ENCODE measurements around the gene MLC1. TPM values are rescaled to one million over a fixed set of nuclear protein-coding genes. Genes with fewer than 3 reads are reported as not detected.

The MLC1 gene
- total and polyA plus RNA-seq, 3 experiments from 2014 or later = 0.35 to 1.7 (median 0.47) TPM

GRCh38 chr22:50035131-50035881 is 49.9 kb downstream of the MLC1 start:
- DNase-seq = peak in 1 of 5 donors; percentile 30
- H3K27ac ChIP-seq (ENCODE audit: low read depth, low read length) = no peak overlapping the region
- peaks cover 0 to 7% (median 0%) of the 10 kb centered on the region in 3 donors for H3K36me3 Mint-ChIP-seq
- H3K4me3 ChIP-seq (ENCODE audit: low read length) = no peak overlapping the region
- no peaks in the 10 kb centered on the region for H3K4me1 ChIP-seq (ENCODE audit: insufficient read depth, low read length)
- POLR2A ChIA-PET = no interaction called here
- no peaks in the 10 kb centered on the region for H3K9me3 ChIP-seq (ENCODE audit: low read length)
- no peaks in the 10 kb centered on the region for H3K27me3 ChIP-seq (ENCODE audit: insufficient read depth, low read length, poor library complexity, severe bottlenecking)
- CTCF ChIA-PET = interaction anchor here (0.9 kb wide), 1 partner anchor 104 kb away, joined by 4 read pairs; no protein-coding TSS in a partner anchor
- H3K27me3 Mint-ChIP-seq = peaks cover 8 to 14% of the 10 kb centered on the region in 2 donors
- peaks cover 0 to 4% (median 3%) of the 10 kb centered on the region in 3 donors for H3K4me1 Mint-ChIP-seq
- H3K4me3 Mint-ChIP-seq = no peak overlapping the region
- peaks cover 0 to 9% (median 5%) of the 10 kb centered on the region in 5 donors for H3K9me3 Mint-ChIP-seq
- H3K36me3 ChIP-seq (ENCODE audit: insufficient read depth, low read length) = no peaks in the 10 kb centered on the region
- H3K27ac Mint-ChIP-seq = peak overlapping the region in 1 of 8 donors; percentile 65

GRCh38 chr22:50034126-50035081 is 50.8 kb downstream of the MLC1 start:
- Histone ChIP-seq H3K27ac (ENCODE audit: low read depth, low read length) (no peak overlapping the region), H3K9me3 (ENCODE audit: low read length) (no peaks in the 10 kb centered on the region), H3K4me1 (ENCODE audit: insufficient read depth, low read length) (no peaks in the 10 kb centered on the region), H3K4me3 (ENCODE audit: low read length) (no peak overlapping the region), H3K27me3 (ENCODE audit: insufficient read depth, low read length, poor library complexity, severe bottlenecking) (no peaks in the 10 kb centered on the region), H3K36me3 (ENCODE audit: insufficient read depth, low read length) (no peaks in the 10 kb centered on the region)
- H3K9me3 Mint-ChIP-seq = peaks cover 0 to 7% (median 5%) of the 10 kb centered on the region in 5 donors
- H3K4me1 Mint-ChIP-seq = peaks cover 0 to 4% (median 3%) of the 10 kb centered on the region in 3 donors
- H3K27me3 Mint-ChIP-seq = peaks cover 8 to 13% of the 10 kb centered on the region in 2 donors
- peak in 1 of 5 donors; percentile 47 for DNase-seq
- H3K4me3 Mint-ChIP-seq = no peak overlapping the region
- ChIA-PET POLR2A (interaction anchor here (0.6 kb wide), 1 partner anchor 116 kb away, joined by 3 read pairs; the partner anchor contains the start of genes ALG12 and CRELD2), CTCF (interaction anchor here (0.9 kb wide), 1 partner anchor 103 kb away, joined by 4 read pairs; no protein-coding TSS in a partner anchor)
- peaks cover 0 to 5% (median 0%) of the 10 kb centered on the region in 3 donors for H3K36me3 Mint-ChIP-seq
- H3K27ac Mint-ChIP-seq = peak overlapping the region in 1 of 8 donors; percentile 85

- DNase-seq = peak in 1 of 5 donors; percentile 35
- ChIA-PET CTCF (interaction anchor here (3.9 kb wide), 1 partner anchor 102 kb away, joined by 40 read pairs; no protein-coding TSS in a partner anchor), POLR2A (no interaction called here)
- H3K4me1 ChIP-seq (ENCODE audit: insufficient read depth, low read length) = no peaks in the 10 kb centered on the region
- H3K27ac ChIP-seq (ENCODE audit: low read depth, low read length) = no peak overlapping the region
- no peak overlapping the region for H3K4me3 ChIP-seq (ENCODE audit: low read length)
- no peak overlapping the region for H3K4me3 Mint-ChIP-seq
- no peaks in the 10 kb centered on the region for H3K36me3 Mint-ChIP-seq
- peak overlapping the region in 1 of 8 donors; percentile 75 for H3K27ac Mint-ChIP-seq
- no peaks in the 10 kb centered on the region for H3K27me3 ChIP-seq (ENCODE audit: insufficient read depth, low read length, poor library complexity, severe bottlenecking)
- H3K36me3 ChIP-seq (ENCODE audit: insufficient read depth, low read length) = no peaks in the 10 kb centered on the region
- peaks cover under 1 to 5% (median 3%) of the 10 kb centered on the region in 3 donors for H3K4me1 Mint-ChIP-seq
- no peaks in the 10 kb centered on the region for H3K9me3 ChIP-seq (ENCODE audit: low read length)
- peaks cover 5 to 10% of the 10 kb centered on the region in 2 donors for H3K27me3 Mint-ChIP-seq
- no peaks in the 10 kb centered on the region for H3K9me3 Mint-ChIP-seq
Observed at GRCh38 chr22:50032941-50033601, 52.2 kb downstream of the MLC1 start.

GRCh38 chr22:50032109-50032871 is 52.9 kb downstream of the MLC1 start:
- Mint-ChIP-seq H3K4me1 (peaks cover 8 to 12% (median 10%) of the 10 kb centered on the region in 3 donors), H3K27me3 (peaks cover 5 to 15% of the 10 kb centered on the region in 2 donors), H3K36me3 (no peaks in the 10 kb centered on the region), H3K4me3 (no peak overlapping the region), H3K27ac (no peak overlapping the region), H3K9me3 (no peaks in the 10 kb centered on the region)
- Histone ChIP-seq H3K4me1 (ENCODE audit: insufficient read depth, low read length) (no peaks in the 10 kb centered on the region), H3K27ac (ENCODE audit: low read depth, low read length) (no peak overlapping the region), H3K4me3 (ENCODE audit: low read length) (no peak overlapping the region), H3K9me3 (ENCODE audit: low read length) (no peaks in the 10 kb centered on the region), H3K27me3 (ENCODE audit: insufficient read depth, low read length, poor library complexity, severe bottlenecking) (no peaks in the 10 kb centered on the region), H3K36me3 (ENCODE audit: insufficient read depth, low read length) (no peaks in the 10 kb centered on the region)
- peak in 1 of 5 donors; percentile 47 for DNase-seq
- POLR2A ChIA-PET = no interaction called here
- CTCF ChIA-PET = interaction anchor here (1.1 to 3.9 kb wide), 4 partner anchors 40 to 264 kb away, joined by 3 to 49 read pairs (median 35); no protein-coding TSS in a partner anchor

GRCh38 chr22:50031189-50032091 is 53.8 kb downstream of the MLC1 start:
- POLR2A ChIA-PET = no interaction called here
- H3K27me3 Mint-ChIP-seq = peaks cover 4 to 15% of the 10 kb centered on the region in 2 donors
- no peaks in the 10 kb centered on the region for H3K36me3 ChIP-seq (ENCODE audit: insufficient read depth, low read length)
- no peak overlapping the region for H3K27ac ChIP-seq (ENCODE audit: low read depth, low read length)
- H3K27me3 ChIP-seq (ENCODE audit: insufficient read depth, low read length, poor library complexity, severe bottlenecking) = no peaks in the 10 kb centered on the region
- no peak overlapping the region for H3K4me3 ChIP-seq (ENCODE audit: low read length)
- CTCF ChIA-PET = interaction anchor here (0.8 to 3.9 kb wide), 16 partner anchors 39 to 269 kb away, joined by 3 to 49 read pairs (median 5); no protein-coding TSS in a partner anchor
- peak in 1 of 5 donors; percentile 48 for DNase-seq
- H3K9me3 Mint-ChIP-seq = no peaks in the 10 kb centered on the region
- peaks cover 8 to 12% (median 10%) of the 10 kb centered on the region in 3 donors for H3K4me1 Mint-ChIP-seq
- H3K36me3 Mint-ChIP-seq = no peaks in the 10 kb centered on the region
- H3K27ac Mint-ChIP-seq = no peak overlapping the region
- H3K4me3 Mint-ChIP-seq = no peak overlapping the region
- H3K9me3 ChIP-seq (ENCODE audit: low read length) = no peaks in the 10 kb centered on the region
- H3K4me1 ChIP-seq (ENCODE audit: insufficient read depth, low read length) = no peaks in the 10 kb centered on the region

- Mint-ChIP-seq H3K9me3 (no peaks in the 10 kb centered on the region), H3K4me1 (peaks cover 8 to 12% (median 12%) of the 10 kb centered on the region in 3 donors), H3K27ac (no peak overlapping the region), H3K27me3 (peaks cover 5 to 17% of the 10 kb centered on the region in 2 donors), H3K36me3 (no peaks in the 10 kb centered on the region), H3K4me3 (no peak overlapping the region)
- Histone ChIP-seq H3K27me3 (ENCODE audit: insufficient read depth, low read length, poor library complexity, severe bottlenecking) (no peaks in the 10 kb centered on the region), H3K4me1 (ENCODE audit: insufficient read depth, low read length) (no peaks in the 10 kb centered on the region), H3K9me3 (ENCODE audit: low read length) (no peaks in the 10 kb centered on the region), H3K4me3 (ENCODE audit: low read length) (no peak overlapping the region), H3K36me3 (ENCODE audit: insufficient read depth, low read length) (no peaks in the 10 kb centered on the region), H3K27ac (ENCODE audit: low read depth, low read length) (no peak overlapping the region)
- ChIA-PET CTCF (interaction anchor here (0.6 to 3.9 kb wide), 36 partner anchors 10 to 268 kb away, joined by 3 to 49 read pairs (median 5); partner anchors contain the start of gene IL17REL), POLR2A (interaction anchor here (1.1 kb wide), 1 partner anchor 70 kb away, joined by 3 read pairs; no protein-coding TSS in a partner anchor)
- DNase-seq = peak; percentile 75 to 87 (median 77)
Observed at GRCh38 chr22:50030297-50031188, 54.7 kb downstream of the MLC1 start.

All from CD8-positive, alpha-beta memory T cell (primary cell).